HUES48 (cell line): ENCODE data around the gene PIEZO1.
"Not testable (repeated sequence)": the region's sequence is repeated elsewhere in the genome, so short reads cannot be mapped to it uniquely, and the experiment has no call there.

Experiments used
- H3K27ac ChIP-seq: one replicate; pipeline ENCODE4 v1.7.0; 2013; ENCODE audit warnings: low read depth, low read length, inconsistent platforms
- H3K27me3 ChIP-seq: 2 replicates; pipeline ENCODE4 v1.6.1; 2013; ENCODE audit warnings: mild to moderate bottlenecking, low read length; ENCODE audit not compliant: control insufficient read depth, insufficient read depth
- H3K36me3 ChIP-seq: 2 replicates; pipeline ENCODE4 v1.6.1; 2013; ENCODE audit warnings: low read length; ENCODE audit not compliant: control insufficient read depth, insufficient read depth
- H3K4me1 ChIP-seq: 2 replicates; pipeline ENCODE4 v1.6.1; 2013; ENCODE audit warnings: mild to moderate bottlenecking, low read length; ENCODE audit not compliant: control insufficient read depth, insufficient read depth
- H3K4me3 ChIP-seq: 2 replicates; pipeline ENCODE4 v1.5.1; 2013; ENCODE audit warnings: mild to moderate bottlenecking, low read depth, low read length
- H3K9ac ChIP-seq: 2 replicates; pipeline ENCODE4 v1.6.1; 2013; ENCODE audit warnings: mild to moderate bottlenecking, low read depth, low read length, moderate library complexity
- H3K9me3 ChIP-seq: 2 replicates; pipeline ENCODE4 v1.6.1; 2013; ENCODE audit warnings: low read length; ENCODE audit not compliant: control insufficient read depth, insufficient read depth

Gene PIEZO1

GRCh38 chr16:88771781-88772180, 13.2 kb downstream of the PIEZO1 start:
- peaks cover 30% of the 10 kb centered on the region for H3K4me1 ChIP-seq
- not testable (repeated sequence) for H3K27me3 ChIP-seq, H3K36me3 ChIP-seq, H3K9me3 ChIP-seq, H3K4me3 ChIP-seq, H3K9ac ChIP-seq, H3K27ac ChIP-seq

- Histone ChIP-seq H3K27ac (no peak overlapping the region), H3K27me3 (no peaks in the 10 kb centered on the region; the same call in 1 of the 2 replicates), H3K36me3 (no peaks in the 10 kb centered on the region), H3K9me3 (no peaks in the 10 kb centered on the region), H3K4me1 (peaks cover 30% of the 10 kb centered on the region), H3K4me3 (no peak overlapping the region), H3K9ac (no peak overlapping the region)
Measured at GRCh38 chr16:88771294-88771772, 13.7 kb downstream of the PIEZO1 start.

GRCh38 chr16:88770461-88771293, 14.3 kb downstream of the PIEZO1 start:
- H3K4me3 ChIP-seq, result peak overlapping the region; percentile 28; the same call in 1 of the 2 replicates
- no peaks in the 10 kb centered on the region; the same call in 1 of the 2 replicates for H3K27me3 ChIP-seq
- H3K27ac ChIP-seq, result peak overlapping the region; percentile 68
- H3K4me1 ChIP-seq, result peaks cover 30% of the 10 kb centered on the region
- H3K9ac ChIP-seq, result no peak overlapping the region
- no peaks in the 10 kb centered on the region for H3K36me3 ChIP-seq
- no peaks in the 10 kb centered on the region for H3K9me3 ChIP-seq

GRCh38 chr16:88769617-88770460, 15.2 kb downstream of the PIEZO1 start:
- H3K4me1 ChIP-seq, result peaks cover 35% of the 10 kb centered on the region
- no peak overlapping the region for H3K9ac ChIP-seq
- no peaks in the 10 kb centered on the region for H3K36me3 ChIP-seq
- H3K27me3 ChIP-seq, result no peaks in the 10 kb centered on the region; the same call in 1 of the 2 replicates
- H3K9me3 ChIP-seq, result no peaks in the 10 kb centered on the region
- peak overlapping the region; percentile 28; the same call in 1 of the 2 replicates for H3K4me3 ChIP-seq
- H3K27ac ChIP-seq, result peak overlapping the region; percentile 68

- Histone ChIP-seq H3K9me3 (no peaks in the 10 kb centered on the region), H3K9ac (no peak overlapping the region), H3K27ac (no peak overlapping the region), H3K27me3 (no peaks in the 10 kb centered on the region; the same call in 1 of the 2 replicates), H3K4me1 (peaks cover 47% of the 10 kb centered on the region), H3K4me3 (no peak overlapping the region), H3K36me3 (no peaks in the 10 kb centered on the region)
Measured at GRCh38 chr16:88768071-88768783, 16.8 kb downstream of the PIEZO1 start.

- Histone ChIP-seq H3K9ac (no peak overlapping the region), H3K9me3 (no peaks in the 10 kb centered on the region), H3K4me3 (no peak overlapping the region), H3K36me3 (no peaks in the 10 kb centered on the region), H3K4me1 (peaks cover 52% of the 10 kb centered on the region), H3K27ac (no peak overlapping the region), H3K27me3 (no peaks in the 10 kb centered on the region; the same call in 1 of the 2 replicates)
Measured at GRCh38 chr16:88767546-88768070, 17.4 kb downstream of the PIEZO1 start.

- Histone ChIP-seq H3K4me3 (no peak overlapping the region), H3K4me1 (peaks cover 56% of the 10 kb centered on the region), H3K27me3 (no peaks in the 10 kb centered on the region; the same call in 1 of the 2 replicates), H3K36me3 (no peaks in the 10 kb centered on the region), H3K9ac (no peak overlapping the region), H3K9me3 (no peaks in the 10 kb centered on the region), H3K27ac (no peak overlapping the region)
Measured at GRCh38 chr16:88766975-88767374, 18.0 kb downstream of the PIEZO1 start.

GRCh38 chr16:88764913-88765349, 20.1 kb downstream of the PIEZO1 start:
- Histone ChIP-seq H3K27ac (no peak overlapping the region), H3K4me1 (peaks cover 42% of the 10 kb centered on the region), H3K9me3 (no peaks in the 10 kb centered on the region), H3K4me3 (no peak overlapping the region), H3K27me3 (no peaks in the 10 kb centered on the region), H3K36me3 (no peaks in the 10 kb centered on the region), H3K9ac (no peak overlapping the region)

- H3K27ac ChIP-seq, result peak overlapping the region; percentile 75
- no peaks in the 10 kb centered on the region for H3K27me3 ChIP-seq
- H3K4me1 ChIP-seq, result peaks cover 37% of the 10 kb centered on the region
- no peak overlapping the region for H3K4me3 ChIP-seq
- no peaks in the 10 kb centered on the region for H3K36me3 ChIP-seq
- no peak overlapping the region for H3K9ac ChIP-seq
- H3K9me3 ChIP-seq, result no peaks in the 10 kb centered on the region
Measured at GRCh38 chr16:88764080-88764479, 20.9 kb downstream of the PIEZO1 start.

- H3K27ac ChIP-seq, result peak overlapping the region; percentile 75
- no peaks in the 10 kb centered on the region for H3K27me3 ChIP-seq
- H3K4me3 ChIP-seq, result no peak overlapping the region
- H3K36me3 ChIP-seq, result no peaks in the 10 kb centered on the region
- no peaks in the 10 kb centered on the region for H3K9me3 ChIP-seq
- H3K9ac ChIP-seq, result no peak overlapping the region
- H3K4me1 ChIP-seq, result peaks cover 40% of the 10 kb centered on the region
Measured at GRCh38 chr16:88763502-88764053, 21.4 kb downstream of the PIEZO1 start.
